Measurements from ENCODE around the gene ZNF740.

Gene ZNF740

DNA sequence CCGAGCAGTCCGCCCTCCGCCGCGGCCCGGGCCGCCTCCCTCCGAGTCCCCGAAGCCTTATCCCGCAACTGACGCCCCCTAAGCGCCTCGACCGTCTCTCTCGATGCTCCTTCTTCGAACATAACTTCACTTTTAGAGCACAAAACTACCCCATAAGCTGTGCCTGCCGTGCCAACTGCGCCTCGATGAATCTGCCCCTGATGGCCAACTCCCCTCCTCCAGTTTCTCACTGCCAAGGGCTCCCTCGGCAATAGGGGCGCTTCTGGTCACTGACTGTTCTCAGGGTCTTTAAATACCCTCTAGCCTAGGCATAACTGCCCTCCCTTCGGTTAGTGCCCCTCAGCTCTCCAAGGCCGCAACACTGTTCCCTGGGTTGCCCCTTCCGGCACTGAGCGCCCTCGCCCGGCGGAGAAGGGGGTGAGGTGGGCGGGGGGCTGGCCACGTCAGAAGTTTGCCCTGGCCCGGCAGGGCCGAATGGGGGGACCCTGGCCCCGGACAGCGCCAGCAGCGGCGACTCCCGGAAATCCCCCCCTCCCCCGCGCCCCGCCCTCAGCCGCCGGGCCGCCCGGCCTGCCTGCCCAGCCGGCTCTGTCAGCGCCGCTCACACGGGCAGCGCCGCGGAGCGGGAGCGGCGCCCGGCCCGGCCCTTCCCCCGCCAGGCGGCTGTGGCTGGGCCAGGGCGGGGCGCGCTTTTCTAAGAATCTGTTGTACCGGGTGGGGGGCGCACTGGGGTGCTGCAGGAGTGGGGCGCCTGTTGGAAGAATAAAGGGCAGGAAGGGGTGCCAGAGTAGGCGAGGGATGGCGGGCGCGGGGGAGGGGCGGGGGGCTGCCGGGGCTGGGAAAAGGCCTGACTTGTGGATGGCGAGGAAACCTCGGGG is 40.9 kb downstream of the ZNF740 start (continued):
- TF ChIP-seq ZNF449 (tag by site-specific recombination; IDR thresholded peaks at IDR 0.05) (no peak), ZNF146 (tag by site-specific recombination; IDR thresholded peaks at IDR 0.05) (no peak), ZNF677 (tag by site-specific recombination; IDR thresholded peaks at IDR 0.05) (no peak)
- TF ChIP-seq, protein P1, sequence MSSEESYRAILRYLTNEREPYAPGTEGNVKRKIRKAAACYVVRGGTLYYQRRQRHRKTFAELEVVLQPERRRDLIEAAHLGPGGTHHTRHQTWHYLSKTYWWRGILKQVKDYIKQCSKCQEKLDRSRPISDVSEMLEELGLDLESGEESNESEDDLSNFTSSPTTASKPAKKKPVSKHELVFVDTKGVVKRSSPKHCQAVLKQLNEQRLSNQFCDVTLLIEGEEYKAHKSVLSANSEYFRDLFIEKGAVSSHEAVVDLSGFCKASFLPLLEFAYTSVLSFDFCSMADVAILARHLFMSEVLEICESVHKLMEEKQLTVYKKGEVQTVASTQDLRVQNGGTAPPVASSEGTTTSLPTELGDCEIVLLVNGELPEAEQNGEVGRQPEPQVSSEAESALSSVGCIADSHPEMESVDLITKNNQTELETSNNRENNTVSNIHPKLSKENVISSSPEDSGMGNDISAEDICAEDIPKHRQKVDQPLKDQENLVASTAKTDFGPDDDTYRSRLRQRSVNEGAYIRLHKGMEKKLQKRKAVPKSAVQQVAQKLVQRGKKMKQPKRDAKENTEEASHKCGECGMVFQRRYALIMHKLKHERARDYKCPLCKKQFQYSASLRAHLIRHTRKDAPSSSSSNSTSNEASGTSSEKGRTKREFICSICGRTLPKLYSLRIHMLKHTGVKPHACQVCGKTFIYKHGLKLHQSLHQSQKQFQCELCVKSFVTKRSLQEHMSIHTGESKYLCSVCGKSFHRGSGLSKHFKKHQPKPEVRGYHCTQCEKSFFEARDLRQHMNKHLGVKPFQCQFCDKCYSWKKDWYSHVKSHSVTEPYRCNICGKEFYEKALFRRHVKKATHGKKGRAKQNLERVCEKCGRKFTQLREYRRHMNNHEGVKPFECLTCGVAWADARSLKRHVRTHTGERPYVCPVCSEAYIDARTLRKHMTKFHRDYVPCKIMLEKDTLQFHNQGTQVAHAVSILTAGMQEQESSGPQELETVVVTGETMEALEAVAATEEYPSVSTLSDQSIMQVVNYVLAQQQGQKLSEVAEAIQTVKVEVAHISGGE (tag by site-specific recombination; conservative IDR thresholded peaks at IDR 0.05; ENCODE audit: low read depth) = peak; percentile 49

DNA sequence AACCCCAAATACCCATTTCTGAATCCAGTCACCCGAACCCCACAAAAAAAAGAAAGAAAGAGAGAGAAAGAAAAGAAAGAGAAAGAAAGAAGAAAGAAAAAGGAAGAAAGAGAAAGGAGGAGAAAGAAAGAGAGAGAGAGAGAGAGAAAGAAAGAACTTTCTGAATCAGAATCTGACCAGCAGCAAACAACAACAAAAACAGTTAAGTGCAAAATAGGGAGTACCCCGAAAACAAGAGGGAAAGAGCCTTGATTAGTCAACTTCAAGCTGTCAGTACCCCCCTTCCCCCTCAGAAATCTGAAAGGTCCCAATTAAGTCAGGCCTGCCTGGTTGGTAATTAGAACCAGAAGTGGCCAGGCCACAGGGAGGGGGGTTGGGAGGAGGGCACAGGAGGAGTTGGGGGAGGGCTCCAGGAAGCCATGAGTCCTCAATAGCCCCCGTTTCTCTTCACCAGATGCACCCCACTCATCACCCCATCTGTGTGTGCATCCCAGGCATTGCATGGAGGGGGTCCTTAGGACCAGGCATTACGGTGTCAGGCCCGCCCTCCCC is 41.7 kb downstream of the ZNF740 start:
- CTCF ChIA-PET = no interaction called here
- Histone ChIP-seq H3K9me3 (ENCODE audit: control insufficient read depth, insufficient read depth, low read depth, low read length) (no peaks in the 10 kb centered on the region), H3K27ac (ENCODE audit: extremely low read depth, low read depth, low read length) (no peak overlapping the region), H3K4me3 (ENCODE audit: low read depth, low read length) (no peak overlapping the region), H3K4me1 (ENCODE audit: control insufficient read depth, insufficient read depth, low read length) (peaks cover 4% of the 10 kb centered on the region), H3K36me3 (ENCODE audit: control insufficient read depth in 2 of 2, insufficient read depth in 1 of 2, low read length in 2 of 2) (no peaks in the 10 kb centered on the region)
- POLR2A ChIA-PET = interaction anchor here (0.5 kb wide), 1 partner anchor 113 kb away, joined by 4 read pairs; no protein-coding TSS in a partner anchor
- TF ChIP-seq ZFP41 (tag by site-specific recombination; IDR thresholded peaks at IDR 0.05; ENCODE audit: borderline replicate concordance) = no peak
- no peak for TF ChIP-seq ZNF292 (tag by site-specific recombination; IDR thresholded peaks at IDR 0.05; ENCODE audit: borderline replicate concordance, low read depth)
- TF ChIP-seq ZFP69B (tag by site-specific recombination; IDR thresholded peaks at IDR 0.05) = no peak
- TF ChIP-seq ZNF155 (tag by site-specific recombination; IDR thresholded peaks at IDR 0.05) = no peak
- no peak for TF ChIP-seq ZNF394 (tag by site-specific recombination; IDR thresholded peaks at IDR 0.05; ENCODE audit: borderline replicate concordance)
- TF ChIP-seq ZNF184 (tag by site-specific recombination; IDR thresholded peaks at IDR 0.05) = no peak
- TF ChIP-seq GLIS2 (tag by site-specific recombination; IDR thresholded peaks at IDR 0.05) = no peak
- TF ChIP-seq EGR2 (tag by site-specific recombination; IDR thresholded peaks at IDR 0.05; ENCODE audit: low read depth) = no peak
- no peak for TF ChIP-seq ZNF404 (tag by site-specific recombination; IDR thresholded peaks at IDR 0.05)
- TF ChIP-seq ZNF175 (tag by site-specific recombination; IDR thresholded peaks at IDR 0.05) = no peak
- no peak for TF ChIP-seq ZNF157 (tag by site-specific recombination; IDR thresholded peaks at IDR 0.05)
- TF ChIP-seq GLIS1 (tag by site-specific recombination; IDR thresholded peaks at IDR 0.05) = no peak
- TF ChIP-seq ZNF23 (tag by site-specific recombination; IDR thresholded peaks at IDR 0.05; ENCODE audit: borderline replicate concordance) = no peak
- TF ChIP-seq, protein P2, sequence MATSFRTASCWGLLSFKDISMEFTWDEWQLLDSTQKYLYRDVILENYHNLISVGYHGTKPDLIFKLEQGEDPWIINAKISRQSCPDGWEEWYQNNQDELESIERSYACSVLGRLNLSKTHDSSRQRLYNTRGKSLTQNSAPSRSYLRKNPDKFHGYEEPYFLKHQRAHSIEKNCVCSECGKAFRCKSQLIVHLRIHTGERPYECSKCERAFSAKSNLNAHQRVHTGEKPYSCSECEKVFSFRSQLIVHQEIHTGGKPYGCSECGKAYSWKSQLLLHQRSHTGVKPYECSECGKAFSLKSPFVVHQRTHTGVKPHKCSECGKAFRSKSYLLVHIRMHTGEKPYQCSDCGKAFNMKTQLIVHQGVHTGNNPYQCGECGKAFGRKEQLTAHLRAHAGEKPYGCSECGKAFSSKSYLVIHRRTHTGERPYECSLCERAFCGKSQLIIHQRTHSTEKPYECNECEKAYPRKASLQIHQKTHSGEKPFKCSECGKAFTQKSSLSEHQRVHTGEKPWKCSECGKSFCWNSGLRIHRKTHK (tag by site-specific recombination; IDR thresholded peaks at IDR 0.05) = no peak
- no peak for TF ChIP-seq ZSCAN4 (tag by site-specific recombination; IDR thresholded peaks at IDR 0.05)
- TF ChIP-seq FEZF1 (tag by site-specific recombination; IDR thresholded peaks at IDR 0.05) = no peak
- TF ChIP-seq ZXDB (tag by site-specific recombination; IDR thresholded peaks at IDR 0.05) = no peak
- no peak for TF ChIP-seq ZNF24 (tag by site-specific recombination; IDR thresholded peaks at IDR 0.05)
- TF ChIP-seq ZBTB8A (tag by site-specific recombination; IDR thresholded peaks at IDR 0.05) = no peak
- TF ChIP-seq KLF9 (tag by site-specific recombination; IDR thresholded peaks at IDR 0.05; ENCODE audit: low read depth) = no peak
- TF ChIP-seq ZNF248 (tag by site-specific recombination; IDR thresholded peaks at IDR 0.05) = no peak
- TF ChIP-seq, protein P3, sequence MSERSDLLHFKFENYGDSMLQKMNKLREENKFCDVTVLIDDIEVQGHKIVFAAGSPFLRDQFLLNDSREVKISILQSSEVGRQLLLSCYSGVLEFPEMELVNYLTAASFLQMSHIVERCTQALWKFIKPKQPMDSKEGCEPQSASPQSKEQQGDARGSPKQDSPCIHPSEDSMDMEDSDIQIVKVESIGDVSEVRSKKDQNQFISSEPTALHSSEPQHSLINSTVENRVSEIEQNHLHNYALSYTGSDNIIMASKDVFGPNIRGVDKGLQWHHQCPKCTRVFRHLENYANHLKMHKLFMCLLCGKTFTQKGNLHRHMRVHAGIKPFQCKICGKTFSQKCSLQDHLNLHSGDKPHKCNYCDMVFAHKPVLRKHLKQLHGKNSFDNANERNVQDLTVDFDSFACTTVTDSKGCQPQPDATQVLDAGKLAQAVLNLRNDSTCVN (tag by site-specific recombination; optimal IDR thresholded peaks at IDR 0.05) = no peak
- no peak for TF ChIP-seq ZNF521 (tag by site-specific recombination; IDR thresholded peaks at IDR 0.05)
